ENCODE data around the gene PKN3. TPM values are rescaled to one million over a fixed set of nuclear protein-coding genes. Genes with fewer than 3 reads are reported as not detected.

The PKN3 gene
- total RNA-seq, 4 donors from 2014 or later, result 2.4 to 8.4 (median 4.1) TPM

DNA sequence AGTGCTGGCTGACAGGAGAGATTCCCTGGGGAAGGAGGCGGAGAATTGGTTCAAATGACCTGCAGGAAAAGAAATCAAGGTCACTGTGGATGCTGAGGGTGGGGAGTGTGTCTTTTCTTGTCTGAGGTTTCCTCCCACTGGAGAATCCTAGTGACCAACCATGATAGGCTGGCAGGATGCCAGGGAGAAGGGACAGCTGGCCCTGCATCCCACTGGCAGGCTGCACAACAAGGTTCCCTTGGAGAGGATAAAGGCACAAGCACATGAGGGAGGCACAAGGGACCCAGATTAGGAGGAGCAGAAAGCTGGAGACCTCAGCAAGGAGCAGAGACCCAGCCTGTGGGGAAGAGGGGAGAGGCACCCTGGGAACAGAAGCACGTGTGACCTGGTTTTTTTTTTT, 33.1 kb downstream of the PKN3 start:
- 78 to 86% methylated on average over 2 of the region's 2 CpGs for WGBS, 2 donors
- DNase-seq (ENCODE audit: low spot score in 2 of 2), result no peak

GRCh38 chr9:128742401-128742800, 40.1 kb downstream of the PKN3 start:
- intact Hi-C loops (cut with DNase I; ENCODE audit: low total_unique reads), result no loop called here
- 82 to 86% methylated on average over 20 of the region's 20 CpGs for WGBS, 2 donors
- no peak overlapping the region for H3K4me3 ChIP-seq (ENCODE audit: low read depth, poor library complexity, severe bottlenecking)
- TF ChIP-seq, protein P1, sequence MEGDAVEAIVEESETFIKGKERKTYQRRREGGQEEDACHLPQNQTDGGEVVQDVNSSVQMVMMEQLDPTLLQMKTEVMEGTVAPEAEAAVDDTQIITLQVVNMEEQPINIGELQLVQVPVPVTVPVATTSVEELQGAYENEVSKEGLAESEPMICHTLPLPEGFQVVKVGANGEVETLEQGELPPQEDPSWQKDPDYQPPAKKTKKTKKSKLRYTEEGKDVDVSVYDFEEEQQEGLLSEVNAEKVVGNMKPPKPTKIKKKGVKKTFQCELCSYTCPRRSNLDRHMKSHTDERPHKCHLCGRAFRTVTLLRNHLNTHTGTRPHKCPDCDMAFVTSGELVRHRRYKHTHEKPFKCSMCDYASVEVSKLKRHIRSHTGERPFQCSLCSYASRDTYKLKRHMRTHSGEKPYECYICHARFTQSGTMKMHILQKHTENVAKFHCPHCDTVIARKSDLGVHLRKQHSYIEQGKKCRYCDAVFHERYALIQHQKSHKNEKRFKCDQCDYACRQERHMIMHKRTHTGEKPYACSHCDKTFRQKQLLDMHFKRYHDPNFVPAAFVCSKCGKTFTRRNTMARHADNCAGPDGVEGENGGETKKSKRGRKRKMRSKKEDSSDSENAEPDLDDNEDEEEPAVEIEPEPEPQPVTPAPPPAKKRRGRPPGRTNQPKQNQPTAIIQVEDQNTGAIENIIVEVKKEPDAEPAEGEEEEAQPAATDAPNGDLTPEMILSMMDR (IDR thresholded peaks at IDR 0.05), result no peak
- no peak for TF ChIP-seq POLR2A (IDR thresholded peaks at IDR 0.05)
- no peak for DNase-seq (ENCODE audit: low spot score in 2 of 2)

More for the DNA sequence above, 33.1 kb downstream of the PKN3 start:
- intact Hi-C loops (cut with DNase I; ENCODE audit: low total_unique reads), result no loop called here
- H3K4me3 ChIP-seq (ENCODE audit: low read depth, poor library complexity, severe bottlenecking), result no peak overlapping the region
- TF ChIP-seq, protein P1 (IDR thresholded peaks at IDR 0.05), result no peak
- no peak for TF ChIP-seq POLR2A (IDR thresholded peaks at IDR 0.05)

DNA sequence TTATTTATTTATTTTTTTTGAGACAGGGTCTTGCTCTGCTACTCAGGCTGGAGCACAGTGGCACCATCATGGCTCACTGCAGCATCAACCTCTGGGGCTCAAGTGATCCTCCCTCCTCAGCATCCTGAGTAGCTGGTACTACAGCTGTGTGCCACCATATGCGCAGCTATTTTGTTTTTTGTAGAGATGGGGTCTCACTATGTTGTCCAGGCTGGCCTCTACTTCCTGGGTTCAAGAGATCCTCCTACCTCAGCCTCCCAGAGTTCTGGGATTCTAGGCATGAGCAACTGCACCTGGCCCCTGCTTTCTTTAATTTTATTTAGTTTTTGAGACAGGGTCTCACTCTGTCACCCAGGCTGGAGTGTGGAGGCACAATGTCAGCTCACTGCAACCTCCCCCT, 41.1 kb downstream of the PKN3 start:
- no peak for DNase-seq (ENCODE audit: low spot score in 2 of 2)
- 86 to 96% methylated on average over 1 of the region's 1 CpG for WGBS, 2 donors
- H3K4me3 ChIP-seq (ENCODE audit: low read depth, poor library complexity, severe bottlenecking), result no peak overlapping the region
- TF ChIP-seq, protein P1 (IDR thresholded peaks at IDR 0.05), result no peak
- no peak for TF ChIP-seq POLR2A (IDR thresholded peaks at IDR 0.05)
- intact Hi-C loops (cut with DNase I; ENCODE audit: low total_unique reads), result no loop called here

DNA sequence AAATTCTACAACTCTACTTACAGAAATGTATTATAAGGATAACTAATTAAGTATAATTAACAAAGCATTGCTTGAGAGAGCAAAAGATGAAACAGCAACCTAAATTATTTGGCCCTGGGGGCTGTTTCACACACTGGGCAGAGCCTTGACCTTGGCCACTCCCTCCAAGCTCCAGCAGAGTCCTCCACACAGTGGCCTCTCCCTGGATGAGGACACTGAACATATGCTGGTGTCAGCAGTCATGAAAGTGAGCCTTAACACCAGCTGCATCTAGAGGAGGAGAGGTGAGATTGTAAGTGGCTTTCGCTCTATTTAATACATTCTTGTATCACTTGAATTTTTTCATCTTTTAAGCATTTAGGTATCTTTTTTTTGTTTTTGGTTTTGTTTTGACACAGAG, 44.9 kb downstream of the PKN3 start:
- DNase-seq (ENCODE audit: low spot score in 2 of 2), result no peak
- H3K4me3 ChIP-seq (ENCODE audit: low read depth, poor library complexity, severe bottlenecking), result no peak overlapping the region
- intact Hi-C loops (cut with DNase I; ENCODE audit: low total_unique reads), result no loop called here
- WGBS, 2 donors, result 90 to 94% methylated on average over 1 of the region's 1 CpG
- no peak for TF ChIP-seq POLR2A (IDR thresholded peaks at IDR 0.05)

DNA sequence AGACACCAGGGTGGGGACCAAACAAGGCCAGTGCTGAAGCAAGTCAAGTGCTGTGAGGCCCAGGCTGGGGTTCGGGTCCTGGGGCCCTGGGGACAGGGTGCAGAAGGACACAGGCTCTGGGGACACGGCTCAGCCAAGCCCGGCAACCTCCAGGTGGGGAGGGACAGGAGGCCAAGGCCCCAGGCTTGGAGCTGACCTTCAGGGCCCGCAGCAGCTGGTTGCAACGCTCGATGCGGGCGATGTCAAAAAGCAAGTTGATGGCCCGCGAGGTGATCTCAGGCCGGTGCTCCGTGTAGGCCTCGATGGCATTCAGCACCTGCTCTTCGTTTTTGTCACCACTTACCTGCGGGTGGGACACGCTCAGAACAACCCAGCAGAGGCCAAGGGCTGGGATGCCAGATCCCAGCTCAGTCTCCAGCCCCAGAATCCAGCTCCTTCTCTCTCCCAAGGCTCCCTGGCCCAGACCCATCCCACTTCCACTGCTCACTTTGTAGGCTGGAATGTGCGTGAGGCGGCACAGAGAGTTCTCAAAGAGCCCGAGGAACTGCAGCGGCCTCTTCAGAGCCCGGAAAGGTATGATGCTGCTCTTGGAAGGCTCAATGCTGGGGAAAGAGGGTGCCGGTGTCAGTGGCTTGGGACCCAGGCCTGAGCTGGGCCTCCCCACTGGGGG, 48.8 kb downstream of the PKN3 start:
- DNase-seq (ENCODE audit: low spot score in 2 of 2), result no peak
- intact Hi-C loops (cut with DNase I; ENCODE audit: low total_unique reads), result no loop called here
- WGBS, 2 donors, result 89 to 92% methylated on average over 17 to 22 of the region's 22 CpGs
- TF ChIP-seq POLR2A (IDR thresholded peaks at IDR 0.05), result no peak
- TF ChIP-seq, protein P1 (IDR thresholded peaks at IDR 0.05), result no peak
- H3K4me3 ChIP-seq (ENCODE audit: low read depth, poor library complexity, severe bottlenecking), result no peak overlapping the region

GRCh38 chr9:128753627-128754026, 51.3 kb downstream of the PKN3 start:
- DNase-seq (ENCODE audit: low spot score in 2 of 2), result no peak
- H3K4me3 ChIP-seq (ENCODE audit: low read depth, poor library complexity, severe bottlenecking), result no peak overlapping the region
- WGBS, 2 donors, result 94% methylated on average over 16 of the region's 16 CpGs
- TF ChIP-seq, protein P1 (IDR thresholded peaks at IDR 0.05), result no peak
- no peak for TF ChIP-seq POLR2A (IDR thresholded peaks at IDR 0.05)
- intact Hi-C loops (cut with DNase I; ENCODE audit: low total_unique reads), result no loop called here

Measured in lower leg skin (tissue), 4 donors.